ENCODE data around the gene ZNF512B.
"Not testable (repeated sequence)": the region's sequence is repeated elsewhere in the genome, so short reads cannot be mapped to it uniquely, and the experiment has no call there.

Gene ZNF512B

GRCh38 chr20:63961664-63962425 is 7.9 kb downstream of the ZNF512B start:
- Histone ChIP-seq H3K4me3 (replicated peaks; ENCODE audit: low read depth, low read length) (no peak overlapping the region), H3K36me3 (ENCODE audit: control insufficient read depth, insufficient read depth, low read length) (peaks cover 27% of the 10 kb centered on the region), H3K27me3 (replicated peaks; ENCODE audit: control insufficient read depth, insufficient read depth, low read length) (no peaks in the 10 kb centered on the region)
- no peak for TF ChIP-seq CTCF (IDR thresholded peaks at IDR 0.05; ENCODE audit: insufficient read depth, low read length, poor library complexity, severe bottlenecking)
- no peak for DNase-seq (ENCODE audit: extremely low read depth, insufficient read length)

GRCh38 chr20:63960654-63961621 is 8.8 kb downstream of the ZNF512B start:
- not testable (repeated sequence) for DNase-seq (ENCODE audit: extremely low read depth, insufficient read length); H3K27me3 ChIP-seq (replicated peaks; ENCODE audit: control insufficient read depth, insufficient read depth, low read length); H3K4me3 ChIP-seq (replicated peaks; ENCODE audit: low read depth, low read length)
- H3K36me3 ChIP-seq (ENCODE audit: control insufficient read depth, insufficient read depth, low read length), result peaks cover 19% of the 10 kb centered on the region

GRCh38 chr20:63959699-63960075 is 10.0 kb downstream of the ZNF512B start:
- Histone ChIP-seq H3K27me3 (replicated peaks; ENCODE audit: control insufficient read depth, insufficient read depth, low read length) (no peaks in the 10 kb centered on the region), H3K4me3 (replicated peaks; ENCODE audit: low read depth, low read length) (no peak overlapping the region), H3K36me3 (ENCODE audit: control insufficient read depth, insufficient read depth, low read length) (peaks cover 19% of the 10 kb centered on the region)
- DNase-seq (ENCODE audit: extremely low read depth, insufficient read length), result no peak
- no peak for TF ChIP-seq CTCF (IDR thresholded peaks at IDR 0.05; ENCODE audit: insufficient read depth, low read length, poor library complexity, severe bottlenecking)

GRCh38 chr20:63958964-63959698 is 10.6 kb downstream of the ZNF512B start:
- Histone ChIP-seq H3K27me3 (replicated peaks; ENCODE audit: control insufficient read depth, insufficient read depth, low read length) (no peaks in the 10 kb centered on the region), H3K4me3 (replicated peaks; ENCODE audit: low read depth, low read length) (no peak overlapping the region), H3K36me3 (ENCODE audit: control insufficient read depth, insufficient read depth, low read length) (peaks cover 19% of the 10 kb centered on the region)
- no peak for DNase-seq (ENCODE audit: extremely low read depth, insufficient read length)
- no peak for TF ChIP-seq CTCF (IDR thresholded peaks at IDR 0.05; ENCODE audit: insufficient read depth, low read length, poor library complexity, severe bottlenecking)

GRCh38 chr20:63958471-63958870 is 11.3 kb downstream of the ZNF512B start:
- DNase-seq (ENCODE audit: extremely low read depth, insufficient read length), result no peak
- Histone ChIP-seq H3K27me3 (replicated peaks; ENCODE audit: control insufficient read depth, insufficient read depth, low read length) (no peaks in the 10 kb centered on the region), H3K4me3 (replicated peaks; ENCODE audit: low read depth, low read length) (no peak overlapping the region), H3K36me3 (ENCODE audit: control insufficient read depth, insufficient read depth, low read length) (peaks cover 13% of the 10 kb centered on the region)
- no peak for TF ChIP-seq CTCF (IDR thresholded peaks at IDR 0.05; ENCODE audit: insufficient read depth, low read length, poor library complexity, severe bottlenecking)
